Measurements from ENCODE around the gene PKDCC.

GRCh38 chr2:42059261-42059898 is 11.6 kb downstream of the PKDCC start:
- TF ChIP-seq CTCF (IDR thresholded peaks at IDR 0.05; ENCODE audit: low read depth, low read length, missing input control) (no peak), REST (IDR thresholded peaks at IDR 0.05) (no peak), ATF3 (IDR thresholded peaks at IDR 0.05) (no peak), GABPA (IDR thresholded peaks at IDR 0.05 in 1 of 2, conservative IDR thresholded peaks at IDR 0.05 in 1 of 2) (no peak), EGR1 (IDR thresholded peaks at IDR 0.05; ENCODE audit: low read depth in 2 of 2) (no peak), JUND (IDR thresholded peaks at IDR 0.05) (no peak), TAF1 (conservative IDR thresholded peaks at IDR 0.05) (no peak), NR2F2 (IDR thresholded peaks at IDR 0.05) (no peak), YY1 (IDR thresholded peaks at IDR 0.05) (no peak), MAX (IDR thresholded peaks at IDR 0.05) (no peak), RAD21 (IDR thresholded peaks at IDR 0.05) (no peak), SP1 (IDR thresholded peaks at IDR 0.05) (no peak), ZBTB33 (IDR thresholded peaks at IDR 0.05) (no peak), HNF4G (IDR thresholded peaks at IDR 0.05) (no peak)

Measured in liver (tissue), 3 donors.